UCSD-AML1 (cell line): ENCODE data around the gene EFCAB6.

Source experiments
- DNase-seq: peaks from one replicate; lab custom pipeline; 2025; ENCODE audit not compliant: unreplicated experiment; lab: John Stamatoyannopoulos, UW

Gene EFCAB6

DNA sequence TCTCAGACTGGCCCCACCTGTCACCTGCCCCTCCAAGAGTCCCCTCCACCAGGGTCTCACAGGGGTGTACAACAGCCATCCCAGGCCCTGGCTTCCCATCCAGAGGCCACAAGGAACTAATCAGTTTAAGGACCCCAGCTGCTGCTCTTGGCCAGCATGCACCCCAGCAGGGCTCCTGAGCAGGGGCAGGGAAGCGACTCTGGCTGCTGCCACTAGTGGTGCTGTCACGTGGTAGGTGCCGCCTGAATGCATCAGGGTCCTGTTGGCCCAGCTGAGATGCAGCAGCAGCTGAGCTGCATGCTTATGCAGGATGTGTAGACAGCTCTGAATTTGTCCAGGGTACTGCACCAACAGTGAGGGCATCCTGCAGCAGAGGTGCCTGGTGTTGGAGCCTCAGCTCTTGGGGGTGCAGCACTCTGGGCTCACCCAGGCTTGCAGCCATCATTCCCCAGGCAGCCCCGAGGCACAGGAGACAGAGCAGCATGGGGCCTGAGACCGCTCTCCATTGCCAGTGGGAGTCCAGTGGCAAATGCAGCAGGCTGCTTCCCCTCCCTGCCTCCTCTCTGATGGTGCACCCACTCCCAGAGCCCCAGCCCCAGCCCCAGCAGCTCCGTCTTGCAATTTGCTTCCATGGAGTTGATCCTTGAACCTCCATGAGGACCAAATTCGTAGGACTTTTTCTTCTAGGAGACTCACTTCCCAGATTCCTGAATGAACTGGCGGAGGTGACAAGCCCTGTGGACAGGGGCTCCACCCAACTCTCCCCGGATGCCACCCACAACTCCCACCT lies 301.6 kb downstream of the EFCAB6 start:
- DNase-seq, result no peak

- DNase-seq, result no peak
These were observed 302.8 kb downstream of the EFCAB6 start for GRCh38 chr22:43509337-43509736.

- no peak for DNase-seq
These were observed 303.6 kb downstream of the EFCAB6 start for GRCh38 chr22:43508489-43508888.

DNA sequence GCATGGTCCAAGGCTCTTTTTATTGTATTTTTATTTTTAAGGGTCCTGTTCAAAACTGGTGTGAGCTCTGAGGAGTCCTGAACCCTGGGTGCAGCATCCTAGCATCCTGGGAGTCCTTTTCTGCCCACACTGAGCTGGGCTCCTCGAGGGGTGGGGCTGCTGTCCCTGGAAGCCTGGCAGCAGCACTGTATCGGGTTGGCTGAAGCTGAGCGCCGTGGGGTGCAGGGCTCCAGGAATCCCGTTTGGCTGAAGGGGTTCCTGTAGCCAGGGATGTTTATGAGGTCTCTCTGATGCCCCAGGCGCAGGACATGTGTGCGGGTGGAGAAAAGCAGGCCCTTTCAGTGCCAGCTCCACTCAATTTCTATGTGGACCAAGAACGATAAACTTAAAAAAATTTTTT lies 304.9 kb downstream of the EFCAB6 start:
- DNase-seq, result no peak

- no peak for DNase-seq
These were observed 305.6 kb downstream of the EFCAB6 start for GRCh38 chr22:43506487-43506886.

DNA sequence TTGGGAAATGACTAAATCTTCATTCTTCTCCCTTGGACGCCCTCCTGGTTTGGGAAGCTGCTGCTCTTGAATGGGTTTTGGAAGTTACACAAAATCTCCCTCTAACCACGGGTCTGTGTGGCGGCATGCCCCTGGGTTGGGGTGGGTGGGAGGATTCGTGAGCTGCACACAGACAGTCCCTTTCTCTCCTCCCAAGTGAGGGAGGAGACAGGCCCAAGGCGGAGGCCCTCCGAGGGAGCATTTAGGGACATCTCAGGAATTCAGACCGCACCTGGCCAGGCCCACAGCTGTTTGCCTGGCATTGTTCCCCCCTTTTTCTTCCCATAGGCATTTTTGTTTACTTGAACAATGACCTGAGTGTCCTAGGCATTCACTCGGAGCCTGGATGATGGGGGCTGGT lies 306.2 kb downstream of the EFCAB6 start:
- DNase-seq, result no peak

DNA sequence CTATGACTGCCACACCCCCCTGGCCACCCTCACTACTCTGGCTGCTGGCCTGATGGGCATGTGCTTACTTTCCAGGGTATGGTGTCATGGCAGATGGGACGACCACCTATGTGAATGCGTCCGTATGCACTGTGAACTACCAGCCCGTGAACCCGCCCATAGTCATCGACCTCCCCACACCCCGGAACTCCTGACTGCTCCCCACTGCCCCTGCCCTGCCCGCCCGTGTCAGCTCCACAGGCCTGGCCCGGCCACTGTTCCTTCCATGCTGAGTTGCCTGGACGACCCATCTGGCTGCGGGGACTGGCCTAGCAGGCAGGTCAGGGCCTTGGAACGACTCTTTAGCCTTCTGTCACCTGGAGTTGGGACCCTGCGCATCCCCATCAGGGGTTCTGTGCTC lies 306.7 kb downstream of the EFCAB6 start:
- DNase-seq, result no peak

- no peak for DNase-seq
These were observed 307.3 kb downstream of the EFCAB6 start for GRCh38 chr22:43504666-43505261.

DNA sequence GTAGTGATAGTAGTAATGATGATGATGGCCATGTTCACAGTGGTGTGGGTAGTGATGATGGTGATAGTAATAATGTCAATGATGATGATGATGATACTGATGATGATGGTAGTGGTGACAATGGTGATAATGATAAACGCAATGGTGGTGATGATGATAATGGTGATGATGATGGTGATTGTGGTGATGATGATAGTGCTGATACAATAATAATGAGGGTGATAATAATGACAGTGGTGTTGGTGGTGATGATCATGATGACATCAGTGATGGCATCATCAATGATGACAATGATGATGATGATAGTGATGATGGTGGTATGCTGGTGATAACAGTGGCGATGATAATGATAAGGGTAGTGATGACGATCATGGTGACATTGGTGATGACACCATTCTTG lies 308.0 kb downstream of the EFCAB6 start:
- DNase-seq, result no peak

DNA sequence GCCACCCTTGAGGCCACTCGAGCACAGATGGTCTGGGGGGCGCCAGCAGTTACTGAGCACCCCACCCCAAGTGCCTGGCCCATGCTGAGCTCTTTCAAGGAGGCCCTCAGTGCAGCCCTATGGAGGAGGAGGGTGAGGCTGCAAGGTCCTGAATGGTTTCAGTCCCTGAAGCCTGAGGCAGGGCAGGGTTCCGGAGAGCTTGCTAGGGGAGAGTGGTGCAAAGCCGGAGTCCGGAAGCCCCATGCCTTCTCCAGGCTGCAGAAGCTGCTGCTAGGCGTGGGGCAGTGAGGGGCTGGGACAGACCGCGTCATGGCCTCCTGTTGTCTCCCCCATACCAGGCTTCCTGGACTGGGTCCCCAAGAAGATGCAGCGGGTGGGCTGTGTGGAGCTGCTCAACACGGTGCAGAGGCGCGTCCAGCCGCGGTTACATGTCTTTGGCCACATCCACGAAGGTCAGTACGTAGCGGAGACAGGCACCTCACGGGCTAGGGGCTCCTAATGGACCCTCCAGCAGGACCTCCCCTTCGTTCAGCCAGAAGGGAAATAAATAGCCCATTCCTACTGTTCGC lies 309.7 kb downstream of the EFCAB6 start:
- DNase-seq, result no peak

- no peak for DNase-seq
These were observed 310.2 kb downstream of the EFCAB6 start for GRCh38 chr22:43501878-43502277.

DNA sequence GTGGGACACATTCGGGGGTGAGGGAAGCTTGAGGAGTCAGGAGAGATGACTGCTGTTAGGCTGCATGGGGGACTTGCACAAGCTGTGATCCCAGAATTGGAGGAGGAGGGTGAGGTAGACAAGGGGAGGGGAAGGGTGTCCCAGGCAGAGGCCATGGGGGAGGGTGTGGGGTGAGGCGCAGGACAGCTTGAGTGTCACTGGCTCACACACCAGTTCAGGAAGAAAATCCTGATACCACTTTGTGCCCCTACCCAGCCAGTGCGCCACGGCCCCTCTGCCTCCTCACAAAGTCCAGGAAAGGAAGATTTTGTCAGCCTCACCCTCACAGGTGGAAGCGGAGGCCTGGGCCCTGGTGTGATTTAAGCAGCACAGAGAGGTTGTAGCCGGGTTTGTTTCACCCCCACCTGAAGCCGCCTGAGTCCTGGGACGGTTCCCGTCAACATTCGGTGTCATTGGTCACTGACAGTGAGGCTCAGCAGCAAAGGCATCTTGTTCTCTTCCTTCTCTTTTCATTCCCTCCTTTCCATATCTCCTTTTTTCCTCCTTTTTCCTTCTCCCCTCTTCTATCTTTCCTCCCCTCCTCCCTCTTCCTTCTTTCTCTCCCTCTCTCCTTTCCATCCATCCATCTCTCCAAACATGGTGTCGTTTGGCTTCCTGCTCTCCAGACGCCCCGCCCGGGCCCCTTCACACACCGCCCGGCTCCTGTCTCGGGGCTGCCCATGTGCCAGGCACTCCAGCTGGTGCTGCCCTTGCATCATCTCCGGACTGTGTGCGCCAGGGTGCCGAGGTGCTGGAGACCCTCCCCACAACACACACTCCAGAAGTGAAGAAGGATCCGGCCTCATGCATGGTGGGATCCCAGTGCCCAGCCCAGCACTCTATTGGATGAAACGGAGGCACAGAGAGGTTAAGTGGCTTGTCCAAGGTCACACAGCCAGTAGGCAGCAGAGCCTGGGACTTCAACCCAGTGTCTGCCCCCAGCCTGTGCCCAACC lies 311.0 kb downstream of the EFCAB6 start:
- DNase-seq, result no peak

DNA sequence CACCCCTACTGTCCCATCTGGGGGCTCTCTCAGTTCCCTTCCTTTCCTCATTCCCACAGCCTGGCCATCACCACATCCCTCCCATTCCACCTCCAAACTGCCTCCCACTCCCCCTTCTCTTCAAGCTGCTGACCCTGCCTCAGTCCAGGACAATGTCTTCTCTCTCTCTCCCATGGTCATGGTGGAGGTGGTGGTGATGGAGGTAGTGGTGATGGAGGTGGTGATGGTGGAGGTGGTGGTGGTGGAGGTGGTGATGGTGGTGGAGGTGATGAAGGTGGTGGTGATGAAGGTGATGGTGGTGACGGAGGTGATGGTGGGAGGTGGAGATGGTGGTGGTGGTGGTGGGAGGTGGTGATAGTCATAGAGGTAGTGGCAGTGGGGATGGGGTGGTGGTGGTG lies 313.2 kb downstream of the EFCAB6 start:
- no peak for DNase-seq

DNA sequence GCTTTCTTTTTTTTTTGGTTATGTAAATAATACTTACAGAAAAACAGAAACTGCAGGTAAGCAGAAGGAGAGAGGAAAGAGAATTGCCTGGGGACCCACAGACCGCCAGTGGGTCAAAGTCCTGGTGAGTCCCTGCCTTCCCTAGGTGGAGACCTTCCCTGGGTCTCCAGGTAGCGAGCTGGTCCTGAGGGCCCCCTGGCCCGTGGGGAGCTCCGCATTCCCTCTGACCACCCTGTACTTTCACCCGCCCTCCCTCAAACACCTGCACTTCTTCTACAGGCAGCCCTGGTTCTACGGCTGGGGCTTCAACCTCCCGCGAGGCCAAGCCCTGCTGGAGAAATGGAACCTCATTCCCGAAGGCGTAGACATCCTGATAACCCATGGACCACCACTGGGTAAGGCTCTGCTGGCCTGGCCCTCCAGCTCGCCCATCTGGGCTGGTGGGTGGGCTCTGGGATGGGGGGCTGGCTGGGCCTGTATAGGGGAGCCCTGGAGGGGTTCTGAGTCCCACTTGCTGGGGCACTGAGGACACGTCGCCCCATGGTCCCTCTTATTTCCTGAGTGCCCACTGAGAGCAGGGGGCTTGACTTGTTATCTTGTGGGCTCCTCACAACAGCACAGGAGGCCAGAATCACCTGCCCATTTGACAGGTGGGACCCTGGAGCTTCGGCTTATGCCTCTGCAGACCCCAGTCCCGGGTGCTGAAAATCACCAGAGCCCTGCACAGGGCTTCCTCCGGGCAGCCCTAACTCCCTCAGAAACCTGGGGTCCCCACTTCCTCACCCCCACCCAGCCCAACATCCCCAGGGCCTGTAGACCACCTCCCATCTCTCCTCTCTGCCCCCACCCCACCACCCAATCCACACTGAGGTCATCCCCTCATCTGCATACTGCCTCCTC lies 313.9 kb downstream of the EFCAB6 start:
- no peak for DNase-seq

DNA sequence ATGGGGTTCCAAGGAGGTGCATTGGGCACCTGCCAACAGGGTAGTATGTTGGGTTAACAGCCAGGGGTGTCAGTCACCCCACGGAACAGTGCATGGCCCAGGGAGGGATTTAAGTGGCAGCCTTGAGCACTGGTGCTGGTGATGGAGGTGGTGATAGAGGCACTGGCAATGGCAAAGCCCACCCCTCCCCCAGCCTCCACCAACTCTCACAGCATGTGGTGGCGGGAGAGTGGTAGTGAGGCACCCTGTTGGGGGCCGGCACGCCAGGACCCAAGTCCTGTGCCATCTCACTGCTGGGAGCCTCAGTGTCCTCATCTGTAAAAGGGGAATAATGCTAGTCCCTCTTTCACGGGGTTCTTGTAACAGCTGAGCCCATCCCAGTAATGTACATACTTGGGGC lies 318.8 kb downstream of the EFCAB6 start:
- DNase-seq, result no peak

DNA sequence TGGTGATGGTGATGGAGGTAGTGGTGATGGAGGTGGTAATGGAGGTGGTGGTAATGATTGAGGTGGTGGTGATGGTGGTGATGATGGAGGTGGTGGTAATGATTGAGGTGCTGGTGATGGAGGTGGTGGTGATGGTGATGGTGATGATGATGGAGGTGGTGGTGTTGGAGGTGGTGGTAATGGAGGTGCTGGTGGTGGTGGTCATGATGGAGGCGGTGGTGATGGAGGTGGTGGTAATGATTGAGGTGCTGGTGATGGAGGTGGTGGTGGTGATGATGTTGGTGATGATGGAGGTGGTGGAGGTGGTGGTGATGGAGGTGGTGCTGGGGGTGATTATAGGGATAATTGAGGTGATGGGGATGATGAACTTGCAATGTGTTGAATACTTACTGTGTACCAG lies 320.4 kb downstream of the EFCAB6 start:
- DNase-seq, result no peak

DNA sequence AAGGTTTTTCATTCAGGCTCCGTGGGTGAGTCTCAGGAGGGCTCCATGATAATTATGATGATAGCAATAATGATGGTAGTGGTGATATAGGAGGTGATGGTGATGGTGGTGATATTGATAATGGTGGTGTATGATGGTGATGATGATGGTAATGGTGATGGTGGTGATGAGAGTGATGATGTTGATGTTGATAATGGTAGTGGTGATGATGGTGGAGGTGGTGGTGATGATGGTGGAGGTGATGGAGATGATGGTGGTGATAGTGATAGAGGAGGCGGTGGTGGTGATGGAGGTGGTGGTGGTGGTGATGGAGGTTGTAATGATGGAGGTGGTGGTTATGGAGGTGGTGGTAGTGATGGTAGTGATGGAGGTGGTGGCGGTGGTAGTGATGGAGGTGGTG lies 320.9 kb downstream of the EFCAB6 start:
- DNase-seq, result no peak

DNA sequence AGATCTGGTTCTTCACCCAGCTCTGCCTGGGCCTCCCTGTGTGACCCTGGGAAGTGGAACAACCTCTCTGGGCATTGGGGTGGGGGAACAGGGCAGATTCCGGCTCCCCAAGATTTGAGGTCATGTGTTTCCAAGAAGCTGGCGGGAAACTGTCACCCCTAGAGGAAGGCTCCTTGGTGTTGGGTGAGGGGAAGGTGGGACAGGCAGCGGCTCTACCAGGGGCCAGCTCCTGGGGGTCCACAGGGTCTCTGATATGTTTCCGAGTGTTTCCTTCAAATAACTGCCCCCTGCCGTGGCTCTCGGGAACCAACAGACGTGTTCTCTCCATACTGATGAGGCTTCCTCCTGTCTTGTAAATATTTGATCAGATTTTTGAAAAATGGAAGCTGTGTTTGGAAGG lies 321.8 kb downstream of the EFCAB6 start:
- no peak for DNase-seq

DNA sequence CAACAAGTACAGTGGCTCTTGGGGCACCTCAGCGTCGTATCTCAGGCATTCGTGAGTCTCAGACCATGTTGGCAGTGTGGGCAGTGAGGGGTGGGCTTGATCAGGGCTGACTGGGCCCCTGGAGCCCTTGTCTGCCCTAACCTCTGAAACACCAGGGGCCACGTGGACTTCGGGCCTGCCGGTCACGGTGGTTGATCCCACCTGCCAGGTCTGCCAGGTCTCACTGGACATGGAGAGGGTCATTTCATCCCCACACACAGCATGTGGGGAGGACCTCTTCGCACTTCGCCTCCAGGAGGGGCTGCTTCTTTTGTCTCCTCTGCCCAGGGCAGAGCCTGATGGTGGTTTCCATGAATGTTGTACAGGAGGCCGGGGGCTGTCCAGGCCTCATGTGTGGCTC lies 323.2 kb downstream of the EFCAB6 start:
- DNase-seq, result no peak
